ENCODE results near the gene SCAI. TPM values are rescaled to one million over a fixed set of nuclear protein-coding genes. Genes with fewer than 3 reads are reported as not detected.
"Not testable (repeated sequence)": the region's sequence is repeated elsewhere in the genome, so short reads cannot be mapped to it uniquely, and the experiment has no call there.

SCAI gene
- total and polyA plus RNA-seq, 12 donors = 0.51 to 4.4 (median 3.5) TPM

GRCh38 chr9:125166762-125167161 lies 23.4 kb upstream of the SCAI start:
- no peak for TF ChIP-seq CTCF (IDR thresholded peaks at IDR 0.05)
- intact Hi-C loops (cut with DNase I) = no loop called here
- Histone ChIP-seq H3K9me3 (no peaks in the 10 kb centered on the region), H3K4me3 (no peak overlapping the region), H3K27ac (no peak overlapping the region), H3K27me3 (no peaks in the 10 kb centered on the region), H3K36me3 (peaks cover 0 to 63% (median 8%) of the 10 kb centered on the region in 9 donors), H3K4me1 (peaks cover 0 to 9% (median 3%) of the 10 kb centered on the region in 9 donors)
- DNase-seq (no peak), ATAC-seq (no peak)
- WGBS, 2 donors = 76 to 92% methylated on average over 2 of the region's 2 CpGs

GRCh38 chr9:125162891-125163290 lies 19.6 kb upstream of the SCAI start:
- Histone ChIP-seq H3K4me1 (peaks cover 0 to 19% (median 14%) of the 10 kb centered on the region in 9 donors), H3K36me3 (peaks cover 0 to 42% (median 3%) of the 10 kb centered on the region in 9 donors)
- intact Hi-C loops (cut with DNase I); H3K9me3 ChIP-seq; ATAC-seq; H3K27ac ChIP-seq; DNase-seq; H3K27me3 ChIP-seq; H3K4me3 ChIP-seq: not testable (repeated sequence)
- WGBS, 2 donors = 92 to 98% methylated on average over 6 of the region's 6 CpGs

- intact Hi-C loops (cut with DNase I) = no loop called here
- peak in 4 of 8 donors; percentile 17 to 55 (median 34) for ATAC-seq
- Histone ChIP-seq H3K36me3 (peaks cover 0 to 56% (median 3%) of the 10 kb centered on the region in 9 donors), H3K4me1 (peaks cover 0 to 19% (median 14%) of the 10 kb centered on the region in 9 donors), H3K27me3 (no peaks in the 10 kb centered on the region), H3K9me3 (no peaks in the 10 kb centered on the region), H3K4me3 (no peak overlapping the region), H3K27ac (no peak overlapping the region)
- no peak for TF ChIP-seq CTCF (IDR thresholded peaks at IDR 0.05)
- no peak for DNase-seq
- WGBS, 2 donors = 75 to 76% methylated on average over 3 of the region's 3 CpGs
Measured at GRCh38 chr9:125161284-125161918, 18.1 kb upstream of the SCAI start.

GRCh38 chr9:125160750-125161149 lies 17.4 kb upstream of the SCAI start:
- H3K36me3 ChIP-seq = peaks cover 0 to 56% (median 4%) of the 10 kb centered on the region in 9 donors
- DNase-seq = no peak
- no peak overlapping the region for H3K27ac ChIP-seq
- intact Hi-C loops (cut with DNase I) = no loop called here
- H3K9me3 ChIP-seq = no peaks in the 10 kb centered on the region
- H3K4me1 ChIP-seq = peaks cover 0 to 19% (median 14%) of the 10 kb centered on the region in 9 donors
- H3K4me3 ChIP-seq = no peak overlapping the region
- TF ChIP-seq CTCF (IDR thresholded peaks at IDR 0.05) = no peak
- no peak for ATAC-seq
- H3K27me3 ChIP-seq = no peaks in the 10 kb centered on the region

- DNase-seq (no peak), ATAC-seq (no peak)
- no peak for TF ChIP-seq CTCF (IDR thresholded peaks at IDR 0.05)
- Histone ChIP-seq H3K4me3 (no peak overlapping the region), H3K9me3 (no peaks in the 10 kb centered on the region), H3K36me3 (peaks cover 0 to 83% (median 24%) of the 10 kb centered on the region in 9 donors), H3K27me3 (no peaks in the 10 kb centered on the region), H3K4me1 (peaks cover 0 to 27% (median 15%) of the 10 kb centered on the region in 9 donors), H3K27ac (no peak overlapping the region)
- WGBS, 2 donors = 98% methylated on average over 2 of the region's 2 CpGs
- intact Hi-C loops (cut with DNase I) = no loop called here
Measured at GRCh38 chr9:125156551-125156950, 13.2 kb upstream of the SCAI start.
